Left cardiac atrium (tissue), 4 donors: ENCODE results near the gene CCSER1. TPM values are rescaled to one million over a fixed set of nuclear protein-coding genes. Genes with fewer than 3 reads are reported as not detected.
"Not testable (repeated sequence)": the region's sequence is repeated elsewhere in the genome, so short reads cannot be mapped to it uniquely, and the experiment has no call there.

Experiments
- ATAC-seq, 2 donors: fragments of 200-7000 bp; cut with Tn5 transposase; one replicate each; pipeline ENCODE4 v1.9.1; 2020; ENCODE audit warnings: mild to moderate bottlenecking in 2 of 2, moderate library complexity in 2 of 2
- DNase-seq: peaks from one replicate; pipeline ENCODE4 v3.0.0-alpha.2; 2020
- intact Hi-C, 2 donors: fragments of 100-400 bp; cut with DNase I; formaldehyde crosslinking; loops; one replicate each; pipeline versions ENCODE4 v1.14.1 to v1.15.1; 2022 to 2023
- total RNA-seq, 2 donors: library from RNA; stranded (reverse); fragmentation: NEBNext Ultra II Directional; extraction: Animal tissue kit (Norgen Biotek cat#: 25700); gene quantifications; one replicate each; pipeline ENCODE4 v1.2.1, GENCODE V29; 2021
- donor health status: DM: no; HTN: yes; CAD: no.
- donor health status: DM: no; HTN: yes; CAD: no; lungs with severe emphysema.
- donor health status: DM: yes; HTN: yes; CAD: no.
- donor health status: Dilated cardiomyopathy.

CCSER1 gene
- total RNA-seq, 2 donors from 2014 or later = 9.6 to 12.3 TPM

DNA sequence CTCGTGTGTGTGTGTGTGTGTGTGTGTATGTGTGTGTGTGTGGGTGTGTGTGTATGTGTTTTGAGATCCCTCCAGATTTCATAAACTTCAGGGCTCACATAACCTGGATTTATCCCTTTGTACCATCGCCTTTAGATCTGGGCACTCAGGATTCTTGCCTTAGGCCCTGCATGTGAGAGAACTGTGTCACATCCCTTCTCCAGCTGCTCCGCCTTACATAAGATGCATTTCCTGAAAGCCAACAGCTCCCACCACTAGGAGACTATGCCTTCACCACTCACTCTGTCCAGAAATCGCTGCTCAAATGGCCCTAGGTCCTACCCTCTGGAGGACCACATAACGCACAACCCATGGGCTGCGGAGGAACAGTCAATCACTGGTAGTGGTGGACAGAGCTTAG lies 348.8 kb downstream of the CCSER1 start:
- DNase-seq (no peak), ATAC-seq (no peak)
- intact Hi-C loops = no loop called here

DNA sequence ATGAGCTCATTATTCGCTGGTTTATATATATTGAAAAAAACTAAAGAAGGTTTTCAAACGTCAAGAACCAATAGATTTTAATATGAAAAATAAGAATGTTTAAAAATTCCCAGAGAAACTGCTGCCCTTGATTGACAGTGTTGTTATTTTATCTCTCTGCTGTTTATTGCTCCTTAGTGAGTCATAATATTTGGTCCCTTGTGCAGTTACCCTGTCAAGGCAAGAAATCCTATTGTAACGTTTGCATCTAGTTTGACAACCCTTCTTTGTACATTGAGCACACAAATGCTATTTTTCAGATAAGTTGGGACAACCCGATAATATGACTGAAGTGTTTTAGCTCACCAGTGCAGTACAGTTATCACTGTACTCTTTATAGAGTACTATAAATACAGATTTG lies 349.4 kb downstream of the CCSER1 start:
- intact Hi-C loops = no loop called here
- no peak for DNase-seq
- ATAC-seq = no peak

DNA sequence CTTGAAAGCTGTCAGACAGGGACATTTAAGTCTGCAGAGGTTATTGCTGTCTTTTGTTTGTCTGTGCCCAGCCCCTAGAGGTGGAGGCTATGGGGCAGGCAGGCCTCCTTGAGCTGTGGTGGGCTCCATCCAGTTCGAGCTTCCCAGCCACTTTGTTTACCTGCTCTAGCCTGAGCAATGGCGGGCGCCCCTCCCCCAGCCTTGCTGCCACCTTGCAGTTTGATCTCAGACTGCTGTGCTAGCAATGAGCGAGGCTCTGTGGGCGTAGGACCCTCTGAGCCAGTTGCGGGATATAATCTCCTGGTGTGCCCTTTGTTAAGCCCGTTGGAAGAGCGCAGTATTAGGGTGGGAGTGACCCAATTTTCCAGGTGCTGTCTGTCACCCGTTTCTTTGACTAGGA lies 357.7 kb downstream of the CCSER1 start:
- DNase-seq, intact Hi-C loops, ATAC-seq: not testable (repeated sequence)

DNA sequence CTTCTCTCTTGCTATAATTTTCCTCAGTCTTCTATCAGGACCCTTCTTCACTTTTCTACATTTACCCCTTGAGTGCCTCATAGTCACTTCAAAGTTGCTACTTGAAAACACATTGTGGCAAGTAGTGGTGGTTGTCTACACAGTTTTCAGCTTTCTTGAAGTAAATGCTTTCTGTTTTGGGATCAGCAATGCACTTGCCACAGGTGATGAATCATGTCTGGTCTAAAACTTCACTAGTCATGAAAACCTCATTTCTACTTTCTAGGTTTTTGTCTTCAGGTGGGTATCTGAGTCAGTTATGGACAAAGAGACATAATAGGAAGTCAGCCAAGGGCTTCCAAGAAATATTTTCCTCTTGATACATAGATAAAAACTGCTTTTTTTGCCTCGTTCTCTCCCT lies 359.2 kb downstream of the CCSER1 start:
- DNase-seq = no peak
- ATAC-seq = no peak
- intact Hi-C loops = no loop called here

DNA sequence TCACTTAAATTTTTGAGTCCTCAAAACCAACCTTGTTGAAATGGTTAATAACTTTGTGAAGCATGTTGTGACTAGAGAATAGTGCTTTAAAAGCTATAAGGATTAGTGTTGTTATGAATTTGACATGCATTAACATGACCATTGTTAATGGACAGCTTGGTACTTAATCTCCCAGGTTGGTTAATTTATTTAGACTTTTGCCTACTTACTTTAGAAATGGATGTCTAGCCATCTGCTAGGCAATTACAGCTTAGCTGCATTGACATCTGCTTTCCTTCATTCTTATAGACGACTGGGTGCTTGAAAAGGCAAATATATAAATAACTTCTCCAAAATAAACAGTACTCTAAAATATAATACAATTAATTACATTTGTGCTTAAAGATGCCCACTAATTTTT lies 368.0 kb downstream of the CCSER1 start:
- ATAC-seq (no peak), DNase-seq (no peak)
- intact Hi-C loops = no loop called here

DNA sequence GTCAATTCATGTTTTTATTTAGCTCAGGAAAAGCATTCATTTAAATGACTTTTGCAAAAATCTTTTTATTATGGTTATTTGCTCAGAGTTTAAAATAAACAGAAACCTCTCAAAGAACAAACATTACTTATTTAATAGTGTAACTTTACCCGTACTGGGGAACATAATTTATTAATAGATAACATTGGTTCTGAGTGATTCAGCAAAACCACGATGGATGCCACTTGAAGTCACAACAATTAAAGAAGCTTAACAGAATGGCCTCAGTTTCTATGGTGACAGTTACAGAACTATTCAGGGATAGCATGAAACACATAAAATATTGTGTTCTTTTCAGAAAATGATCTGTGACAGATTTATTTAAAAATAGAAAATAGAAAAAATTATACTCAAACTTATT lies 368.7 kb downstream of the CCSER1 start:
- ATAC-seq (no peak), DNase-seq (no peak)
- intact Hi-C loops = no loop called here

DNA sequence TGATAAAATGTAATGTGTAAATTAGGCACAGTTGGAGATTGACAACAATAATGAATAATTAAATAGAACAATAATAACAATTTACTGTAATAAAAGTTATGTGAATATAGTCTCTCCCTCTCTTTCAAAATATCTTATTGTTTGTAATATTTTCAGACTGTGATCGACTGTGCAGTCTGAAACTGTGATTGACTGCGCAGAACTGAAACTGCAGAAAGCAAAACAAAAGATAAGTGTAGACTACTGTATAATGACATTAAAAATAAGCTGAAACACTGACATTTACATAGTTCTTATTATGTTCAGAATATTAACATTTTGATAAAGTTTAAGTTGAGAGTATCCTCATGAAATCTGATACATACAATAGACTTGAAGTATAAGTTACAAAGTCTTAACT lies 371.0 kb downstream of the CCSER1 start:
- intact Hi-C loops = no loop called here
- DNase-seq (no peak), ATAC-seq (no peak)

DNA sequence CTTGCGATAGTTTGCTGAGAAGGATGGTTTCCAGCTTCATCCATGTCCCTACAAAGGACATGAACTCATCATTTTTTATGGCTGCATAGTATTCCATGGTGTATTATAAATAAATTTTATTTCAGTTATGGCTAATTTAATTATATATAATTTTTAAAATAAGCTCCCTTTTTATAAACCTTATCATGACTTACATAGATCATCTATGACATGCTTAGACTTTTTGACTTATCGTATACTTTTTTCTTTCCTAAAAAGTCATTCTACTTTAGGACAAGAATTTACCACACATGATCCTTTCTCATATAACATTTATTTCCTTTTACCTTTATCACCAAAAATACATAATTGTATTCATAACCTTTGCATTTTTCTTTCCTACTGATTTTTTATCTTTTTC lies 376.5 kb downstream of the CCSER1 start:
- intact Hi-C loops = no loop called here
- ATAC-seq (no peak), DNase-seq (no peak)

DNA sequence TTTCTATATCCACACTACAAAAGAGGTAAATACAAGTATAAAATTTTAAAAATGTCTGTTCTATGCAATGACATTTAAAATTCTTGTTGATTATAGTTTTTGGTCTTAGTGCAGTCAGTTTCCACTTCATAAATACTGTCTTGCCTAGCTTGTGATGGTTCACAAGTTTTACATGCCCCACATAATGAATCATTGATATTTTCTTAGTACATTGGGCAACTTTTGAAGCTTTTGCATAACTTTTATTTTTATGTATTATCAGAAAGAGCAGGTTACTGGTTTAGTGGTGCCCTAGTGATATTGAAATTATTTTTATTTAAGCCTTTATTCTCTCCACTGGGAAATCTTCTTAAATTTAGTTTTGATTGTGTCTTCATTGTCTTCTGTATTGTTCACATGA lies 388.0 kb downstream of the CCSER1 start:
- no peak for ATAC-seq
- no peak for DNase-seq
- intact Hi-C loops = no loop called here

DNA sequence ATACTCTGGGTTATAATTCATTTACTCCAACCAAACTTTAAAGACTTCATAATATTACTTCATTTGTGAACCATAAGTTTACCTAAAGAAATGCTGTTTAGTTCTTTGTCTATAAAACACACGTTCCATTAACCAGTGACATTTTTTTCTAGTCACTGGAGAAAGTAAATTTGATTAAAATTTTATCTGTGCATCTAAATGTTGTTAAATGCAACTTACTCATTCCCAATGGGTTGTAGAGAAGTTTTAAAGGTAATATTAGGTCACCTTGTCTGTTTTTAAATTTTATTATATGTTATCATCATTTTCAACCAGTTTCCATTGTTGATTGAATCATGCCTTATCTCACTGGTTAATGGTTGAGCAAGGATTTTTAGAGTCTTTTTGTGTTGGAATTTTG lies 401.4 kb downstream of the CCSER1 start:
- no peak for DNase-seq
- intact Hi-C loops = no loop called here
- ATAC-seq = no peak

DNA sequence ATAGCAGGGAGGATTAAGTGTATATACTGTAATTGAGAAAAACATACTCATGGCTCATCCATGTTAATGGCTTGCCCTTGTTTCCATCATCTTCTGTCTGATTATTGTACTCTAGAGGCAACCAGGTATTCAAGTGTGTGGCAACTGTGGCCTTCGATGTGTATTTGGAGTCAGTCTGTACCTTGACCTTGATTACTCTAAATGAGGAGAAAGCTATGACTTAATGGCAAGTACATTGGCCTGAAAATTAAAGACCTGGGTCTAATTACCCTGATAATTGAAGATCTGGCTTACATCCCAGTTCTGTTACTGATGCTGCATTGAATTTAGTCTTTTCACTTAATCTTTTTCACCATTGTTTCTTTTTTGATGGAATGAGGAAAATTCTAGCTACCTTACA lies 409.2 kb downstream of the CCSER1 start:
- no peak for DNase-seq
- ATAC-seq = no peak
- intact Hi-C loops = no loop called here

DNA sequence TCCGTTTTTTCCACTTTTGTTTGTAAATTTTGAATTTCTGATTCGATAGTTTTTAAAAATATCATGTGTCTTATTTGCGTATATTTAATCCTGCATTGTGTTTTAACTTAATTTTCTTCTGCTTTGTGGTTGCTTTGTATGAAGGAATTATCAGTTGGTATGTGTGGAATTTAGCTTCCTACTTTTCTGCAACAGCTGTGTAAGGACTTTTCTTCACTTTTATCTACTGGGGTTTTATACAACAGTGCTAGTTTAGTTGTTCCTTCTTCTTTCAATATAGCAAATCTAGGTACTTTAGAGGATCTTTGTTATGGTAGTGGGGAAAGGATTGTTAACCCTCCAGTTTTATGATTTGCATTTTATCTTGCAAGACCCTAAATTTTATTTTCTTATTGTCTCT lies 410.3 kb downstream of the CCSER1 start:
- intact Hi-C loops = no loop called here
- DNase-seq = no peak
- no peak for ATAC-seq

DNA sequence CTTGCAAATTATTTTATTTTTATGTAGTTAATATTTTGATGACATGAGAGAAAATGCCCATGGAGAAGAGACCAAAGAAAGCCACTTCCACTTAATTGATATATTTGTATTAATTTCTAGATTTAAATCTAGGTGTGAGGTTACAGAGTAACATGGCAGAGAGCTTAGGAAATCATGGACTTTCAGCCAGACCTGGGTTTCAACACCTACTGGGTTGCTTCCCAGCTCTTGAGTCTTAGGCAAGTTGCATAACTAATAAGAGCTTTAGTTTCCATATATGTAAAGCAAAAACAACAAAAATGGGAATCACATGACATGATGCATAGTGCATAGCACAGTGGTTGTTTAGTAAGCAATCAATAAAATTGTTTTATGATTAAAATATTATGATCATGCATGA lies 413.3 kb downstream of the CCSER1 start:
- intact Hi-C loops = no loop called here
- ATAC-seq (no peak), DNase-seq (no peak)

DNA sequence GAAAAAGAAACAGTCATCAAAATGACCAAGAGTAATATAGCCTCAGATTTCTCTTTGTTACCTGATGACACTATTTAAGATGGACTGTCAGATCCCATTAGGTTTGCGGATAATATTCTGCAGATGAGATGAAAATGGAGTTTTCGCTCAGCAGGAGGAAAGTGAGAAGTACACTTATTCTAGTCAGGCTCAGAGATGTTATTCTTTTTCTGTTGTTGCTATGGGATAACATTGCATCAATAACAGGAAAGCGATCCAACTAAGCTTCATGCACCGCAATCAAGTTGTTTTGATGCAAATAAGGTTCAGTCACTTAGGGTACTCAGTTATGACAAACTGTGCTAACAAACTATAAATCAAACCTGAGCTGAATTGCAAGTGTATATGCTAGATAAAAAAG lies 415.0 kb downstream of the CCSER1 start:
- no peak for ATAC-seq
- intact Hi-C loops = no loop called here

DNA sequence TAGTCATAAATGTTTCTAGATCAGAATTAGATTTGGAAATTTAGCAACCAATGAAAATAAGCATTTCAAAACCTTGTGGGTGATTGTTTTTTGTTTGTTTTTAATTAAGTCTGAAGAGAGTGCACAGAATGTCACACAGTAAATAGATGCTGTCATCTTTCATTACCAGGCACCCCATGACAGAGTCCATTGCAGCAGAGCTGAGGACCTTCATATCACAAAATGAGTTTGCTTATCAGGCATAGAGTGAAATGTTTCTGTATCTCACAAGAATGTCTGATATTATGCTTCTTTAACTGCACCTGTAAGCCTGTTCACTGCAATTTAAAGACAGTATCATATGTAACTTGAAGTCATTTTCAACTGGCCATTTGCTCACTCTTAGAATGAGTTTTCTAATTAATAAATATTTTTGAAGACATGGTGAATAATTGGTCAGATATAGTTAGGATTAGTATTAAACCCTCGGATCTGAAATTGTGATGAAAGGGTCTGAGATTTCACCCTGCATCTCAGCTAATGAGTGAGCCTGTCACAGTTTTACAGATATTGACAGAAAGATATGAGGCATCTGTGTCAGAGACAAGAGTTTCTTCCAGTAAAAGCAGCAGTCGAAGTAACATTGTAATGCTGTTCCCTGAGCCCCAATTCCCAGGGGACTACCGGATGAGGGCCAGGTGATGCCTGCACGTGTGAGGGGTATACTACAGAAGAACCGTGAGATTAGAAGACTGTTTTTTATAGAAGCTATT lies 416.4 kb downstream of the CCSER1 start:
- DNase-seq (no peak), ATAC-seq (no peak)
- intact Hi-C loops = no loop called here

More for the DNA sequence above, 415.0 kb downstream of the CCSER1 start:
- DNase-seq = no peak

DNA sequence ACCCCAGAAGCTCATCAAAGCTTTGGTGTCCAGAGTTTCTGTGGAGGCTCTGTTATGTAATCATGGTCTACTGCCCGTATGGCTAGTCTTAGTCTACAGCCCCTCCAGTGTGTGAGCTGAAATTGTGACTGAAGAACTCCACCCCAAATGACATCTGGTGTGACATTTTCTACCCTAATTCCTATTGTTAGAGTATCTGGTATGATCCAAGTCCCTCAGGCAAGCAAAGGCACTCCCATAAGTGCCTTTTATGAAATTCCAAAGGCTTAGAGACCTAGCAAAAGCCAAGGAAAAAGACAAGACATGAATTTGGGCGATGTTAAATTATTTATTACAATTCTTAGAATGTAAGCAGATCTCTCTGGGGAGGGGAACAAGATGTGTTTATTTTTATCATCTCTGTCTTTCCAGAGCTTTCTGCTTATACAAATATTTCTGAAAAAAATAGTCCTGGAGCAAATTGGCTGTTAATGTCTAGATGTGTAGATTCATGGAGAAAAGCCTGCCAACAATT lies 417.4 kb downstream of the CCSER1 start:
- DNase-seq (no peak), ATAC-seq (no peak)
- intact Hi-C loops = no loop called here

DNA sequence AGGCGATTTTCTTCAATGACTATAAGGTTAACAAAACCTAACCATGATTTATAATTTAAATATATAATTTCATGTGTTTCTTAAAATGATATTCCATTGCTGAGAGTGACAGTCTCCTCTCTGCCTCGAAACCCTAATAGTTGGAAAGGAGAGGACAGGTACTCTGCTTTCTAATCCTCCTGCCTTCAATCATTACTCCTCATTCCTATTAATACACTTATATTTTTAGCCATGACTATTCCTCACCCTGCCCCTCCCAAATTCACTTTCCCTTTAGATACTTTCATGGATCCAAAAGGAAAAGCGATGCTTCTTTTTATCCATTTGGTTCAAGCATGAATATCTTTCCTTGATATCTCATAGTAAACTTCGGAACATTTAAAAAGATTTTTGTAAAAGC lies 418.2 kb downstream of the CCSER1 start:
- ATAC-seq = no peak
- no peak for DNase-seq
- intact Hi-C loops = no loop called here

DNA sequence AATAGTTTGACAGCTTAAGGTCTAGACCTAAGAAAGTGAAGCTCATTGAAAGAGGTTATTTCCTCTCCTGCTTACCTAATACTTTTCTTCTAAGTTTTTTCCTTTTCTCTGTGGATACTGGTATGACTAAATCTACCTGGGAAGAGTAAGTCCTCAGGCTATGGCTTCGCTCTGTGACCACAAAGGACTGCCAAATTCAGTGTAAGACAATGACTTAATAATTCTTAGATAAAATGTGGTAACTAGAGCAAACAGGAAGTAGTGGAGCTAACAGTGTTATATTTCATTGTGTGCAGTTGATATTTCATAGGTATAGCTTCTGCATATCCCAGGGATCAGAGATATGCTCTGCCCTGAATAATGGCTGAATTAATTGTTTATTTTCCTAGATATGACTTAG lies 418.9 kb downstream of the CCSER1 start:
- intact Hi-C loops = no loop called here

DNA sequence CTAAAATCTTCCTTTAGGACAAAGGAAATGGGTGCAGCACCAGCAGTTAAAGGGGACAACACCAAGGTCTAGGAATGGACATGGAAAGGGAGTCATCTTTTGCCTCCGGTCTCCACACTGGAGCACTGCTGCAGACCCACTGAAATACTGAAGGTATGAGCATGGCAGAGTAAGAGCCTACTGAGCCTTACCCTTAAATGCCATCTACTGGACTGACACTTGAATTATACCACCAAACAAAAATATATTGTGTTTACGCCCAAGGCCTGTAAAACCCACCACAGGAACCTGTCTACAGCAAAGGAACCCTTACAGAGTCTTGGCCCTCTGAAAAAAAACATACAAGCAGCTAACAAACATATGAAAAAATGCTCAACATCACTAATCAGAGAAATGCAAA lies 443.4 kb downstream of the CCSER1 start:
- no peak for DNase-seq
- no peak for ATAC-seq
- intact Hi-C loops = no loop called here

More for the DNA sequence above, 418.9 kb downstream of the CCSER1 start:
- ATAC-seq (no peak), DNase-seq (no peak)

DNA sequence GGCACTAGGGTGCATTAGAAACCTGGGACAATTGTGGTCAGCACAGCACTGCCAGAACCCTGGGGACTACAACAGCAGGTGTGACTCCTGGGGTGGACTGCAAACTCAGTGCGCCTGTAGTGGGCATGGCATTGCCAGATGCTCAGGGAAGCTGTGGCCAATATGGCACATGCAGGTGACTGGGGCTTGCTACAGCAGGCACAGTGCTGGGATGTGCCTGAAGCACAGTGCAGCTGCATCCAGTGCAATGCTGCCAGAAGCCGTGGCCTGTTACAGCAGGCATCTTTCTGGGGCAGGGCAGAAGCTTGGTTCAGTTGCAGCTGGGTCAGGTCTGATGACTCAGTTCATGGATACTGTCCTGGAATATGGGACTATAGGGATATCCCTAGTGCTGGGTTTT lies 445.8 kb downstream of the CCSER1 start:
- intact Hi-C loops = no loop called here
- no peak for ATAC-seq

DNA sequence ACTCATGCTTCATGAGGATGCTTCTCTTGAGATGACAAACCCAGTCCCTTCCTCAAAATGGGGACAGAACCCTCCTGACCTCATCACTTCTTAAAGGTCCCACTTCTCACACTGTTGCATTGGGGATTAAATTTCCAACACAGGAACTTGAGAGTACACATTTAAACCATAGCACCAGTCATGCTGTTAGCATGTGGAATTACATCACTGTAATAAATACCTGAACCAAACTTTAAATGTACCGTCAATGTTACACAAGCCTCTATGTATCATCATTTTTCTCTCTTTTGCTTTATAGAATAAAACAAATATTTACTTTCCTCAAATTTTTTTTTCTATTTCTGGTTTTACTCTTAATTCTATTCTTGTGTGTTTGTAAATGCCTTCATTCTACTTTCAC lies 448.2 kb downstream of the CCSER1 start:
- DNase-seq = no peak
- intact Hi-C loops = no loop called here
- no peak for ATAC-seq

More for the DNA sequence above, 445.8 kb downstream of the CCSER1 start:
- no peak for DNase-seq
